22Rv1 (cell line): ENCODE measurements around the gene RABL6.

Experiments used
- ZFX ChIP-seq: fragments of 450-650 bp; IDR thresholded peaks from 2 replicates; pipeline ENCODE4 v1.6.1; 2017; ENCODE audit warnings: antibody characterized with exemption, borderline replicate concordance
- TF ChIP-seq, protein P1 (sequence below): fragments of 450-650 bp; IDR thresholded peaks from 2 replicates; pipeline ENCODE4 v1.5.1; 2017; ENCODE audit warnings: mild to moderate bottlenecking

DNA sequence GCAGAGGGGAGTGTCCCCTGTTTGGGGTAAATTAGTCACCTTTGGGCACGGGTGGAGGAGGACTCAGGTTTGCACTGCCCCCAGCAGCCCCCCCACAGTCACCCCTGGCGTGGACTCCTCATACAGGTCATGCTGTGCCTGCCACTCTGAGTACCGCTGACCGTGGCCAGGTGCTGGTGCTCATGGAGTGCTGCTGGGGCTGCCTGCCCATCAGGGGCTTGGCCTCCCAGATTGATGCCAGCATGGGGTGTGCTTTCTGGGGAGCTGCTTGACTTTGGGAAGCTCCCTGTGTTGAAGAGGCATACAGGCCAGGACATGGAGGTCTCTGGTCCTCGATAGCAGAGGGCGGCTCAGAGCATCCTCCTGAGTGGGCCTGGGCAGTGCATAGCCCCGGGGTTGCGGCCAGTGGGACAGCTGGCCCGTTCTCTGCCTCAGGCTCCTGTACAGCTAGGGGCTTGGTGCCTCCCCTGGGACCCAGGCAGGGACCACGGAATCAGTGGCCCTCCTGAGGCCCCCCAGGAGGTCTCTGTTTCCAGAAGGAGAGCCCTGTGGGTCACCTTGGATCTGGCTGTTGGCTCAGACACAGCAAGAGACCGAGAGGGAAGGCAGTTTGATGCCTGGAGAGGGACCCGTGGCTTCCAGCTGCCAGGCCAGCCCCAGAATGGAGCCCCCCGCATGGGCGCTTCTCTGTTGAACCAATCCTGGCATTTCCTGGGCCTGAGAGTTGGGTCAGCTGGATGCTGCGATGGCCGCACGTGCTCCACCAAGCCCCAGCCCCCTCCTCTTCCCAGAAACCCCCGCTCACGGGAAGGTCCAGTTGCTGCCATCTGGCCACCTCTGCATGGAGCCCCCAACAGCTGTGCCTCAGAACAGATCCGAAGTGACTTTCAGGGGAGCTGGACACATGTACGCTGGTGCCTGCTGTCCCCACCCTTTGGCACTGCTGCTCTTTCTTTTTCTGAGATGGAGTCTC, 28.5 kb downstream of the RABL6 start:
- TF ChIP-seq, protein P1, sequence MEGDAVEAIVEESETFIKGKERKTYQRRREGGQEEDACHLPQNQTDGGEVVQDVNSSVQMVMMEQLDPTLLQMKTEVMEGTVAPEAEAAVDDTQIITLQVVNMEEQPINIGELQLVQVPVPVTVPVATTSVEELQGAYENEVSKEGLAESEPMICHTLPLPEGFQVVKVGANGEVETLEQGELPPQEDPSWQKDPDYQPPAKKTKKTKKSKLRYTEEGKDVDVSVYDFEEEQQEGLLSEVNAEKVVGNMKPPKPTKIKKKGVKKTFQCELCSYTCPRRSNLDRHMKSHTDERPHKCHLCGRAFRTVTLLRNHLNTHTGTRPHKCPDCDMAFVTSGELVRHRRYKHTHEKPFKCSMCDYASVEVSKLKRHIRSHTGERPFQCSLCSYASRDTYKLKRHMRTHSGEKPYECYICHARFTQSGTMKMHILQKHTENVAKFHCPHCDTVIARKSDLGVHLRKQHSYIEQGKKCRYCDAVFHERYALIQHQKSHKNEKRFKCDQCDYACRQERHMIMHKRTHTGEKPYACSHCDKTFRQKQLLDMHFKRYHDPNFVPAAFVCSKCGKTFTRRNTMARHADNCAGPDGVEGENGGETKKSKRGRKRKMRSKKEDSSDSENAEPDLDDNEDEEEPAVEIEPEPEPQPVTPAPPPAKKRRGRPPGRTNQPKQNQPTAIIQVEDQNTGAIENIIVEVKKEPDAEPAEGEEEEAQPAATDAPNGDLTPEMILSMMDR = no peak
- no peak for TF ChIP-seq ZFX
